Activated CD4-positive, alpha-beta memory T cell treated with anti-CD3 and anti-CD28 coated beads, Interleukin-2, amount 10 ng/mL, durations not matched to agents 7 days and 5 days (primary cell): ENCODE measurements around the gene CTNNA1. TPM values are rescaled to one million over a fixed set of nuclear protein-coding genes. Genes with fewer than 3 reads are reported as not detected.

Source experiments
- CTCF ChIA-PET: fragments of 350-600 bp; sonication (Branson Sonifier 250); formaldehyde crosslinking; loops from one replicate; lab custom pipeline; 2021; ENCODE audit warnings: antibody characterized with exemption, inconsistent platforms; lab: Charles Lee
- POLR2A ChIA-PET: fragments of 350-600 bp; sonication (Branson Sonifier 250); formaldehyde crosslinking; loops from one replicate; lab custom pipeline; 2021; ENCODE audit warnings: antibody characterized with exemption; lab: Charles Lee
- DNase-seq: peaks from one replicate; pipeline ENCODE4 v3.0.0-alpha.2; 2020
- H3K27ac Mint-ChIP-seq: one replicate; pipeline ENCODE4 v1.8.0; 2021; ENCODE audit warnings: mild to moderate bottlenecking, mixed read lengths
- H3K27me3 Mint-ChIP-seq: one replicate; pipeline ENCODE4 v1.8.0; 2021; ENCODE audit warnings: mixed read lengths
- H3K36me3 Mint-ChIP-seq: one replicate; pipeline ENCODE4 v1.8.0; 2021; ENCODE audit warnings: low read depth, mixed read lengths
- H3K4me1 Mint-ChIP-seq: one replicate; pipeline ENCODE4 v1.8.0; 2021; ENCODE audit warnings: mixed read lengths
- H3K4me3 Mint-ChIP-seq: one replicate; pipeline ENCODE4 v1.8.0; 2021; ENCODE audit warnings: mild to moderate bottlenecking, mixed read lengths
- H3K9me3 Mint-ChIP-seq: one replicate; pipeline ENCODE4 v1.8.0; 2021; ENCODE audit warnings: mixed read lengths
- total RNA-seq, 2 experiments: library from RNA; stranded (reverse); gene quantifications; one replicate each; pipeline ENCODE4 v1.2.3, GENCODE V29; 2021

The CTNNA1 gene
- total RNA-seq, 2 experiments from 2014 or later, result 79.8 to 90.5 TPM

DNA sequence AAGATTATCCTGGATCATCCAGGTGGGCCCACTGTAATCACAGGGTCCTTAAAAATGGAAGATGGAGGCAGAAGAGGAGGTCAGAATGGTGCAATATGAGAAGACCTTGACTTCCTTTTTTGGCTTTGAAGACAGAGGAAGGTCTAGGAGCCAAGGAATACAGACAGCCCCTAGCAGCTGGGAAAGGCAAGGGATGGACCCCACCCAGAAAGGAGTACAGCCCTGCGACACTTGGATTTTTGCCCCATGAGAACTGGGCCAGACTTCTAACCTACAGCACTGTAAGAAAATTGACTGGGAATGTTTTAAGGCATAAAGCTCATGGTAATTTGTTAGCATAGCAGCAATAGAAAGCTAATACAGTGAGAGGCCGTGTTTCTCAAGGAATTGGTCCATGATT, 188.8 kb downstream of the CTNNA1 start:
- no peaks in the 10 kb centered on the region for H3K27me3 Mint-ChIP-seq
- H3K27ac Mint-ChIP-seq, result no peak overlapping the region
- POLR2A ChIA-PET, result no interaction called here
- no peak overlapping the region for H3K4me3 Mint-ChIP-seq
- no peaks in the 10 kb centered on the region for H3K36me3 Mint-ChIP-seq
- no peaks in the 10 kb centered on the region for H3K9me3 Mint-ChIP-seq
- CTCF ChIA-PET, result no interaction called here
- DNase-seq, result no peak
- H3K4me1 Mint-ChIP-seq, result peaks cover 12% of the 10 kb centered on the region

DNA sequence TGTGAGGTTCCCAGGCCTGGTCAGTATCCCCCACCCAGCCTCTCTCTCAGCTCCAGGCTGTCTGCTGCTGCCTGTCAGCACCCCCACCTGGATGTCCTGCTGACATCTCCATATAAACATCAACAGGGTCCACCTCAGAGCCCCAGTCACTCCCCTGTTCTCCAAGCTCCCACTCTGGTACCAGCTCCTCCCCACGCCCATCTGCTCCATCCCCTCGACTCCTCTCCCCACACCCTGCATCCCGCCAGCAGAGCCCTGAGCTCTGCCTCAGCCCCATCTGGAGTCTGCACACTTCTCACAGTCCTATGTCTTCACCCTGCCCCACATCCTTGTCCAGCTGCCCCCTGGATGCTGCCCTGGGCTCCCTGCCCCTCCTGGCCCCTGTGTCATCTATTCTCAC, 189.6 kb downstream of the CTNNA1 start:
- ChIA-PET CTCF (interaction anchor here (0.6 kb wide), 1 partner anchor 289 kb away, joined by 3 read pairs; no protein-coding TSS in a partner anchor), POLR2A (no interaction called here)
- no peak for DNase-seq
- Mint-ChIP-seq H3K4me3 (no peak overlapping the region), H3K27ac (no peak overlapping the region), H3K27me3 (no peaks in the 10 kb centered on the region), H3K4me1 (peaks cover 12% of the 10 kb centered on the region), H3K36me3 (no peaks in the 10 kb centered on the region), H3K9me3 (no peaks in the 10 kb centered on the region)

DNA sequence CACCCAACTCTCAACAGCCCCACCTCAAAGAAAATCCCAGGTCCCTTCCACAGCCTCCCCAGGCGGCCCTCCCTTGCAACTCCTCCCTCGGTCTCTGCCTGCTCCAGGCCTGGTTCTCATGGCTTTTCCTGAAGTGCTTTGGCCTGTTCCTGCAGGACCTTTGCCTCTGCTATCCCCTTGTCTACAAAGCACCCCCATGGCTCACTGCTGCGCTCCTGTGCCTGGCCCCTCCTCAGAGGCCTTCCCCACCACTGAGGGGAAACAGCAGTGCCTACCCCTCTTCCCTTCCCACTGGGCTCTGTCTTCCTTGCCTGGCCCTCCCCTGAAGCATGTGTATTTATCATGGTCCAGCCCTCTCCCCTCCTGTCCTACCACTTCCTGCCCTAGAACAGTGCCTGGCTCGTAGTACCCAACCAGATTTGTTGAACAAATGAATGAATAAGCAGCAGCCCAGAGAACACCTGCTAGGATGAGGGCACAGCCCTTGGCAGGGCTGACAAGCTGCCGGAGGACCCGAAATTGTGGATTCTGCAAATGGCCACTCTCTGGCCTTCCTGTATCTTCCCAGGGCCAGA, 190.5 kb downstream of the CTNNA1 start:
- Mint-ChIP-seq H3K27me3 (no peaks in the 10 kb centered on the region), H3K9me3 (no peaks in the 10 kb centered on the region), H3K4me1 (peaks cover 6% of the 10 kb centered on the region), H3K27ac (no peak overlapping the region), H3K36me3 (no peaks in the 10 kb centered on the region), H3K4me3 (no peak overlapping the region)
- DNase-seq, result no peak
- POLR2A ChIA-PET, result no interaction called here
- CTCF ChIA-PET, result no interaction called here

DNA sequence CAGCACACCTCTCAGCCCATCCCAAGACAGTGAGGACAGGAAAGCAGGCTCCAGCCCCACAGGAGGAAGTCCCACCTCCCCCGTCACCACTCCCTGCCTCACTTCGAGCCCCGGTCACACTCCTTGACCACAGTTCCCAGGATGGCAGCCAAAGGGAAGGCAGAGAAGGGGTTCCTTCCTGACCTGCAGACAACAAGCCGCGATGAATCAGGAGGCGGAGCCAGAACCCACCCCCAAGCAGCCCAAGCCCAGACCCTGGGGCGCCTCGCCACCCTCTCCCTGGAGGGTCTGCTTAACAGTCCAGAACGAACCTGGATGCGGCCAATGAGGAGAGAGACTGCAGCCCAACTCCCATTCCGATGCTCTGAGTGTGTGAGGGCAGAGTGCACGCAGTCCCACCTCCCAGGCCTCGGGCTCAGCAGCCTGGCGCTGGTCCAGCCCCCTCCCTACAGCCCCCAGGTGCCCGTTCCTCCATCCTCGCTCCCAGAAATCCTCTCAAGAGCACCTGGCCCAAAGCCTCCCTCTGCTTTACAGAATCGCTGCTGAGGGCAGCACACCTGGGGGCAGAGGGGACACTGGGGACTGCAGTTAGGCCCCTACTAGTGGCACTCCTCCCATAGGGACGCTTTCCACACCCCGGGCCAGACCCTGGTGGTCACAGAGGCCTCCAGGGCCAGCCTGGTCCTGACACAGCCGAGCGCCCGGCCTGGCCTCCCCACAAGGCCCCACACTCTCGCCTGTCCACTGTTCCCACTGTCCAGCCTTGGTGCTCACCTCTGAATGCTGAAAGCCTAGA, 191.5 kb downstream of the CTNNA1 start:
- H3K4me3 Mint-ChIP-seq, result no peak overlapping the region
- no peaks in the 10 kb centered on the region for H3K27me3 Mint-ChIP-seq
- CTCF ChIA-PET, result no interaction called here
- no peak overlapping the region for H3K27ac Mint-ChIP-seq
- no peaks in the 10 kb centered on the region for H3K9me3 Mint-ChIP-seq
- no peak for DNase-seq
- POLR2A ChIA-PET, result no interaction called here
- H3K4me1 Mint-ChIP-seq, result peaks cover 2% of the 10 kb centered on the region
- H3K36me3 Mint-ChIP-seq, result no peaks in the 10 kb centered on the region

DNA sequence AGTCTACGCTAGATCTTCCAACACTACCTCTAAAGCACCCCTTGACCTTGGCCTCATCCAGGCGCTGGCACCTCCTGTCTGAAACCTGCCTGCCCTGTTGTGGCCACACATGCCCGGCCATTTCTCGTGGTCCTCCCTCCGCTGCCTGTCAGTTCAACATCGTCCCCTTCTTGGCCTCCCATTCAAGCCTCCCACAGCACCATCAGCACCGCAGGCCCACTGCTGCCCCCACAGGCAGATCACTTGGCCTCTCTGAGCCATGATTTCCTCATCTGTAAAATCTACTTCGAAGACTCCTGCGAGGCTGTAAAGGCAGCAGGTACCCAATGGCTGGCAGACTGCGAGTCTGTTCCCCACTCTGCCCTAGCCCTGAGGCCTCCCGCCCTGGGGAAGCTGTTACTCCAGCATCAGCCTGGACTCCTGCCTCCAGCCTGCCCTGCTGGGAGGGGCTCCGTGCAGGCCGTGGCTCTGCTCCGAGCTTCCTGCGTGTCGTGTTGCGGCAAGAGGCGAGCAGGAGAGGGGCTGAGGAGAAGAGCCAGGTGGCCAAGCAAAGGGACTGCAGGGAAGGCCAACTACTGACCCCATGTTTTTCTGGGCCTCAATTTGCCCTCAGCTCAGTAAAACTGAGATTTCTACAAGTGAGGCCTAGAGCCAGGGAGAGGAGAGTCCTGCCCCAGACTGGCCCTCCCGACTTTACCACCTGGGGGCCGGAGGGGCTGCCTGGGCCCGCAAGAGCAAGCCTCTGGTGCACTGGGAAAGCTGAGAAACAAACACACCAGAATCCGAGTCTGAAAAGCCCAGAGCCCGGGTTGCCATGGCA, 192.4 kb downstream of the CTNNA1 start:
- ChIA-PET CTCF (no interaction called here), POLR2A (no interaction called here)
- H3K4me3 Mint-ChIP-seq, result no peak overlapping the region
- no peaks in the 10 kb centered on the region for H3K36me3 Mint-ChIP-seq
- H3K27ac Mint-ChIP-seq, result no peak overlapping the region
- H3K27me3 Mint-ChIP-seq, result no peaks in the 10 kb centered on the region
- no peaks in the 10 kb centered on the region for H3K9me3 Mint-ChIP-seq
- no peak for DNase-seq
- peaks cover under 1% of the 10 kb centered on the region for H3K4me1 Mint-ChIP-seq

DNA sequence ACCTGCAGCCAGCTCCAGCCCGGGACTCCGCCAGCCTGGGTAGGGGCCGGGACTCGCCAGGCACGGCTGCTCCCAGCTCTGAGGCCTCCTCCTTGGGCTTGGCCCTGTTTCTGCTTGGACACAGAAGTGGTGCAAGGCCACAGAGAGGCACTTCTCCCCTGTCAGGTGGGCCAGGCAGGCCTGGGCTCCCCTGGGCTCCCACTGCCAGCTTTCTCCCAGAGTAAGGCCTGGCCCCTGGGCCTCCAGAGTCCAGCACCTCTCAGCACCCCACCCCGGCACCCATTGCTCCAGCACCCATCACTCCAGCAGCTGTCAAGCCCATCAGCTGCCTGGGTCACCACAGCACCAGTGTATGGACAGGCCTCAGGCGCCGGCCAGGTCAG, 193.0 kb downstream of the CTNNA1 start:
- POLR2A ChIA-PET, result interaction anchor here (1.4 kb wide), 1 partner anchor 10 kb away, joined by 4 read pairs; no protein-coding TSS in a partner anchor
- H3K4me1 Mint-ChIP-seq, result no peaks in the 10 kb centered on the region
- no peaks in the 10 kb centered on the region for H3K27me3 Mint-ChIP-seq
- no peaks in the 10 kb centered on the region for H3K9me3 Mint-ChIP-seq
- no peak overlapping the region for H3K27ac Mint-ChIP-seq
- CTCF ChIA-PET, result no interaction called here
- no peak for DNase-seq
- no peaks in the 10 kb centered on the region for H3K36me3 Mint-ChIP-seq
- H3K4me3 Mint-ChIP-seq, result no peak overlapping the region

DNA sequence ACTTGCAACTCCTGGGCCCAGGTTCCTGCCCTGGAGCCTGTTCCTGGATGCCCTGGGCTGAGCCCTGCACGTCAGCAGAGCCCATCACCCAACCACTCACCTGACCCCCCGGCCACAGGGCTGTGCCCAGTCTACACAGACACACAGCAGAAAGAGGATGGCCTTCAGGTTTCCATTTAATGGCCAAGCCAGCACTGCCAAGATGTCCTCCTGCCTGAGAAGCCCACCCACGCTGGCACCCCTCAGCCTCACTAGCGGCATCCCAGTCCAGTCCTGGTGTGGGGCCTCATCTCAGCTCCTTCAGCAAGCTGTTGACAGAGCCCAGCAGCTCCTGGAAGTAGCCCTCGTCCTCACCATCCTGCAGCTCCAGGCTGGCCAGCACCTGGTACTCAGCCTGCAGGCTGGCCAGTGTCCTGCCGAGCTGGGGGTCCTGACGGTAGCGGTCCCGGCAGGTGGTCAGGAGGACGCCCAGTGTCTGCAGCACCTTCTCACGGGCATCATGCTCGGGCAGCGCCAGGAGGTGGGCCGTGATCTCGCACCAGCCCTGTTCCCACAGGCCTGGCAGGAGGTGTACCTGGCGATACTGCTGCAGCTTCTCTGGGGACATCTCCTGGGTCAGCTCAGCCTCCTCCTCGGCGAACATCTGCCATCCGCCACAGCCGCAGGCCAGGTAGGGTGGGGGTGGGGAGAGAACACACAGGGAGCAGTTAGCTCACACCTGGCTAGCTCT, 193.8 kb downstream of the CTNNA1 start:
- POLR2A ChIA-PET, result interaction anchor here (1.4 kb wide), 1 partner anchor 11 kb away, joined by 4 read pairs; no protein-coding TSS in a partner anchor
- Mint-ChIP-seq H3K4me1 (no peaks in the 10 kb centered on the region), H3K27me3 (no peaks in the 10 kb centered on the region), H3K36me3 (no peaks in the 10 kb centered on the region), H3K9me3 (no peaks in the 10 kb centered on the region), H3K27ac (no peak overlapping the region), H3K4me3 (no peak overlapping the region)
- CTCF ChIA-PET, result no interaction called here
- no peak for DNase-seq

DNA sequence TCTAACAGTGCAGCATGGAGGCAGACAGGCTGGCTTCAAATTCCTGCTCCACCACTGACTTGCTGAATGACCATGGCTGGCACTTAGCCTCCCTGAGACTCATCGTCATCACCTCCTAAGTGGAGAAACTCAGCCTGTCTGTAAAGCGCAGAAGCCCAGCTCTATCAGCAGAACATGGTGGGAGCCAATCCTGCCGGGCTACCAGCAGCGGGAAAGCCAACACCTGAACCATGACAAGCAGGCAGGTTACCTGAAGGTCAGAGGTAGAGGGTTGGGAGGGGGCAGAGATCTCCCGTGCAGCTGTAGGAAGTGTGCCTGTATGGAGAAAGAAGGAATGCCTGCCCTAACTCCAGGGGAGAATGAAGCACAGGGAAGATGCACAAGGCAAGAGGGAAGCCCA, 194.6 kb downstream of the CTNNA1 start:
- POLR2A ChIA-PET, result interaction anchor here (1.4 kb wide), 1 partner anchor 12 kb away, joined by 4 read pairs; no protein-coding TSS in a partner anchor
- CTCF ChIA-PET, result no interaction called here
- Mint-ChIP-seq H3K27ac (no peak overlapping the region), H3K4me1 (peaks cover 7% of the 10 kb centered on the region), H3K27me3 (no peaks in the 10 kb centered on the region), H3K9me3 (no peaks in the 10 kb centered on the region), H3K36me3 (no peaks in the 10 kb centered on the region), H3K4me3 (no peak overlapping the region)
- no peak for DNase-seq

DNA sequence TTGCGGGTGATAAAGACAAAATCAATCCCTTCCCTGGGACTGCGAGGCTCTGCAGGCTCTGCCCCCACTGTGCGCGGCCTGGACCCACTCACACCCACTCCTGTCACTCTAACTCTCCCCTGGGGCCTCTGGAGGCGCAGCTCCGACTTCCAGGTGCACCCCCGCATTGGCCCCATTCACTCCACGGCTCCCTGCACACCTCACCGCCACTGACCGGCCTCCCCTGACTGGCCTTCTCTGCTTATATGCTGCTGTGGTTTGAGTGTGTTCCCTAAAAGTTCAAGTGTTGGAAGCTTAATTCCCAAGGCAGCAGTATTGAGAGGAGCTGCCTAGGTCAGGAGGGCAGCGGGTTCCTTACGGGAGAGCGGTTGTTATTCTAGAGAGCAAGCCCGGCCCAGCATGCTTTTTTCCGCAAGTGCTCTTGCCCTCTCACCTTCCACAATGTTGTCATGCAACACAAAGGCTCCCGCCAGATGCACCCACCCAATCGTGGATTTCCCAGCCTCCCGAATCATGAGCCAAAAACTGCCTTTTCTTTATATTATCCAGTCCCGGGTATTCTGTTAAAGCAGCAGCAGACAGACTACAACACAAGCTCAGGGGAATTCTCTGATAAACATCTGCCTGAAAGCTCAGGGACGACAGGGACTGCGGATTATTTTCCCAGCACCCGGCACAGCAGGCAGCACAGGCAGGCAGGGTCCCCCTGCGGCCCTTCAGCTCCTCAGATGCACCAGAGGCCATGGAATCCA, 195.4 kb downstream of the CTNNA1 start:
- CTCF ChIA-PET, result no interaction called here
- POLR2A ChIA-PET, result no interaction called here
- Mint-ChIP-seq H3K36me3 (no peaks in the 10 kb centered on the region), H3K27ac (no peak overlapping the region), H3K4me1 (peaks cover 16% of the 10 kb centered on the region), H3K4me3 (no peak overlapping the region), H3K27me3 (no peaks in the 10 kb centered on the region), H3K9me3 (no peaks in the 10 kb centered on the region)
- DNase-seq, result no peak

DNA sequence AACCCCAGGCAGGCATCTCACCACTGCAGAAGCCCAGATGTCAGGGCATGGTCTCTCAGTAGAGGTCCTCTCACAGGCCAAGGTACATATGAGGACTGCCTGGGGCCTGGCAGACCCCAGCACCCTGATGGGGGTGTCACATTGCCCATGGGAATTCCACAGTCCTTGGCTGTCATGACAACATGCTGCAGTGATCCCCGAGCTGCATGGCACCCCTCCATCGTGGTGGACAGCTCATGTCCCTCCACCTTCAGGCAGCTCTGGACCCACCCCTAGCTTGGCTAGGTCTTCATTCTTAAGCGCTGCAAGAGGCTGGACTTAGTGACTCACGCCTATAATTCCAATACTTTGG, 196.0 kb downstream of the CTNNA1 start:
- POLR2A ChIA-PET, result no interaction called here
- no peaks in the 10 kb centered on the region for H3K27me3 Mint-ChIP-seq
- CTCF ChIA-PET, result no interaction called here
- no peaks in the 10 kb centered on the region for H3K9me3 Mint-ChIP-seq
- H3K4me3 Mint-ChIP-seq, result no peak overlapping the region
- no peak for DNase-seq
- peaks cover 20% of the 10 kb centered on the region for H3K4me1 Mint-ChIP-seq
- no peaks in the 10 kb centered on the region for H3K36me3 Mint-ChIP-seq
- no peak overlapping the region for H3K27ac Mint-ChIP-seq

DNA sequence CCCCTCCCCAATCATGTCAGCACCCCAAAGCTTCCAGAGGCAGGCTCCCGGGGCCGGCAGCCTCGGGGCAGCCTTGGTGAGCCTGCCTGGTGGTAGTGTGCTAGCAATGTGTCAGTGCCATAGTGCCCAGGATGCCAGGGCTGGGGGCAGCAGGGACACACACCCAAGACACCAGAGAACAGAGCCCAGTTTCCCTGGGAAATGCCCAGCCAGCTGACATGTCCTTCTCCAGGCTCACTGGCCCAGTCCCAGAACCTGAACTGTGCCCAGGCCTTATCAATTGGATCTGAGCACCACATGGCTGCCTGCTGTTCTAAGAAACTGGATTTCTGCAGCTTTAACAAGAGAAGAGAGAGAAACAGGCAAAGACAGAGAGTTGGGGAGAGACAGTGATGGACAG, 196.8 kb downstream of the CTNNA1 start:
- Mint-ChIP-seq H3K4me3 (no peak overlapping the region), H3K27me3 (no peaks in the 10 kb centered on the region), H3K27ac (no peak overlapping the region), H3K36me3 (no peaks in the 10 kb centered on the region), H3K4me1 (peaks cover 20% of the 10 kb centered on the region), H3K9me3 (no peaks in the 10 kb centered on the region)
- CTCF ChIA-PET, result no interaction called here
- no peak for DNase-seq
- POLR2A ChIA-PET, result no interaction called here

DNA sequence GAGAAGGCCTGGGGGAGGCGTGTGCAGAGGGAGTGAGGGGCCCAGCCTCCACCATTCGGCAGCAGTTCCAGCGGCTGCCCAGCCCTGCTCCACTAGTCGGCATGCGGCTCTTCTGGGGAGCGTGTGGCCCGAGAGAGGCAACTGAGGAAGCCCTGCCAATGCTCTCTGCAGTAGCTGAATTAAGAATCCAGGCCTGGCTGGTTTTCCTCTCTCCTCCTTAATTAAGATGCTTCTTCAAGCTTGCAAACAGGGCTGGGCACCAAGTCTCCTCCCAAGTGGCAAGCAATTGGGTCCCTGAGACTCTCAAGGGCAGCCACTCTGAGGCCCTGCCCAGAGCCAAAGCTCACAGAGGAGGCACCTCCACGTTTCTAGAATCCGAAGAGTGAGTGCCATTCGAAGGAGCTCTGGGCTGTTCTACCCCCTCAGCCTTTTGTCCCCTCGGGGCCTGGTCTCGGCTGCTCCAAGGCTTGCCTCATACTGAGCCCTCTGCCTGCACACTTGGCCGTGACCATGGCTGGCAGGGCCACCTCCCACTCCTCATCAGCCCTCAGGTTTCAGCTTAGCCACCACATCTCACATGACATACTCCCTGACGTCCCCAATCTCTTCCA, 197.3 kb downstream of the CTNNA1 start:
- H3K36me3 Mint-ChIP-seq, result no peaks in the 10 kb centered on the region
- H3K27me3 Mint-ChIP-seq, result no peaks in the 10 kb centered on the region
- CTCF ChIA-PET, result no interaction called here
- DNase-seq, result no peak
- no peak overlapping the region for H3K4me3 Mint-ChIP-seq
- no peak overlapping the region for H3K27ac Mint-ChIP-seq
- H3K4me1 Mint-ChIP-seq, result peaks cover 20% of the 10 kb centered on the region
- no peaks in the 10 kb centered on the region for H3K9me3 Mint-ChIP-seq
- POLR2A ChIA-PET, result no interaction called here
